ENCODE measurements around the gene BPIFB2. TPM values are rescaled to one million over a fixed set of nuclear protein-coding genes. Genes with fewer than 3 reads are reported as not detected.
"Not testable (repeated sequence)": the region's sequence is repeated elsewhere in the genome, so short reads cannot be mapped to it uniquely, and the experiment has no call there.

The BPIFB2 gene
- polyA plus RNA-seq: under 1 TPM; 0.08 to 0.85 TPM

- H3K27me3 ChIP-seq (ENCODE audit: control insufficient read depth in 1 of 2, insufficient read depth in 2 of 2, low read length in 2 of 2): no peaks in the 10 kb centered on the region
- WGBS, 2 donors: 85% methylated on average over 11 of the region's 11 CpGs
- no peaks in the 10 kb centered on the region for H3K4me1 ChIP-seq (ENCODE audit: control insufficient read depth in 2 of 2, insufficient read depth in 2 of 2, low read length in 1 of 2)
- no peak within 1 kb of the TSS for H3K27ac ChIP-seq (ENCODE audit: low read depth in 2 of 2, low read length in 1 of 2)
- no peak within 1 kb of the TSS for H3K4me3 ChIP-seq (ENCODE audit: low read depth in 1 of 2, low read length in 2 of 2)
- H3K9me3 ChIP-seq (ENCODE audit: control insufficient read depth in 2 of 2, insufficient read depth in 1 of 2, low read depth in 1 of 2, low read length in 1 of 2): peaks cover 0 to 3% of the 10 kb centered on the region in 2 donors
- H3K36me3 ChIP-seq (ENCODE audit: control insufficient read depth in 2 of 2, insufficient read depth in 2 of 2, low read length in 1 of 2): no peaks in the 10 kb centered on the region
Observed at GRCh38 chr20:33007376-33008335, at the start of gene BPIFB2. TSS of gene BPIFB2 (plus strand) at chr20:33007704. CDS start at chr20:33008575, 871 bp downstream.

GRCh38 chr20:32958574-32958973, 48.9 kb upstream of the BPIFB2 start:
- Histone ChIP-seq H3K9me3 (ENCODE audit: control insufficient read depth in 2 of 2, insufficient read depth in 1 of 2, low read depth in 1 of 2, low read length in 1 of 2) (peaks cover 0 to 5% of the 10 kb centered on the region in 2 donors), H3K27me3 (ENCODE audit: control insufficient read depth in 1 of 2, insufficient read depth in 2 of 2, low read length in 2 of 2) (no peaks in the 10 kb centered on the region), H3K4me3 (ENCODE audit: low read depth in 1 of 2, low read length in 2 of 2) (no peak overlapping the region), H3K27ac (ENCODE audit: low read depth in 2 of 2, low read length in 1 of 2) (no peak overlapping the region), H3K4me1 (ENCODE audit: control insufficient read depth in 2 of 2, insufficient read depth in 2 of 2, low read length in 1 of 2) (no peaks in the 10 kb centered on the region), H3K36me3 (ENCODE audit: control insufficient read depth in 2 of 2, insufficient read depth in 2 of 2, low read length in 1 of 2) (no peaks in the 10 kb centered on the region)

GRCh38 chr20:32959351-32960221, 47.9 kb upstream of the BPIFB2 start:
- WGBS, 2 donors: 87 to 90% methylated on average over 14 of the region's 14 CpGs
- Histone ChIP-seq H3K36me3 (ENCODE audit: control insufficient read depth in 2 of 2, insufficient read depth in 2 of 2, low read length in 1 of 2) (no peaks in the 10 kb centered on the region), H3K27ac (ENCODE audit: low read depth in 2 of 2, low read length in 1 of 2) (no peak overlapping the region), H3K27me3 (ENCODE audit: control insufficient read depth in 1 of 2, insufficient read depth in 2 of 2, low read length in 2 of 2) (no peaks in the 10 kb centered on the region), H3K4me3 (ENCODE audit: low read depth in 1 of 2, low read length in 2 of 2) (no peak overlapping the region), H3K9me3 (ENCODE audit: control insufficient read depth in 2 of 2, insufficient read depth in 1 of 2, low read depth in 1 of 2, low read length in 1 of 2) (peaks cover 0 to 5% of the 10 kb centered on the region in 2 donors), H3K4me1 (ENCODE audit: control insufficient read depth in 2 of 2, insufficient read depth in 2 of 2, low read length in 1 of 2) (no peaks in the 10 kb centered on the region)

- Histone ChIP-seq H3K4me1 (ENCODE audit: control insufficient read depth in 2 of 2, insufficient read depth in 2 of 2, low read length in 1 of 2) (no peaks in the 10 kb centered on the region), H3K27me3 (ENCODE audit: control insufficient read depth in 1 of 2, insufficient read depth in 2 of 2, low read length in 2 of 2) (no peaks in the 10 kb centered on the region)
Observed at GRCh38 chr20:32960222-32960518, 47.3 kb upstream of the BPIFB2 start.

GRCh38 chr20:32960849-32961731, 46.4 kb upstream of the BPIFB2 start:
- Histone ChIP-seq H3K27ac (ENCODE audit: low read depth in 2 of 2, low read length in 1 of 2) (no peak overlapping the region), H3K9me3 (ENCODE audit: control insufficient read depth in 2 of 2, insufficient read depth in 1 of 2, low read depth in 1 of 2, low read length in 1 of 2) (peaks cover 0 to 5% of the 10 kb centered on the region in 2 donors)
- 90% methylated on average over 28 of the region's 28 CpGs for WGBS, 2 donors

More at GRCh38 chr20:32960222-32960518, 47.3 kb upstream of the BPIFB2 start:
- Histone ChIP-seq H3K27ac (ENCODE audit: low read depth in 2 of 2, low read length in 1 of 2) (no peak overlapping the region), H3K9me3 (ENCODE audit: control insufficient read depth in 2 of 2, insufficient read depth in 1 of 2, low read depth in 1 of 2, low read length in 1 of 2) (peaks cover 0 to 5% of the 10 kb centered on the region in 2 donors), H3K36me3 (ENCODE audit: control insufficient read depth in 2 of 2, insufficient read depth in 2 of 2, low read length in 1 of 2) (no peaks in the 10 kb centered on the region), H3K4me3 (ENCODE audit: low read depth in 1 of 2, low read length in 2 of 2) (no peak overlapping the region)

GRCh38 chr20:32962053-32962452, 45.5 kb upstream of the BPIFB2 start:
- Histone ChIP-seq H3K4me3 (ENCODE audit: low read depth in 1 of 2, low read length in 2 of 2) (no peak overlapping the region), H3K27ac (ENCODE audit: low read depth in 2 of 2, low read length in 1 of 2) (no peak overlapping the region), H3K4me1 (ENCODE audit: control insufficient read depth in 2 of 2, insufficient read depth in 2 of 2, low read length in 1 of 2) (no peaks in the 10 kb centered on the region), H3K27me3 (ENCODE audit: control insufficient read depth in 1 of 2, insufficient read depth in 2 of 2, low read length in 2 of 2) (no peaks in the 10 kb centered on the region), H3K36me3 (ENCODE audit: control insufficient read depth in 2 of 2, insufficient read depth in 2 of 2, low read length in 1 of 2) (no peaks in the 10 kb centered on the region), H3K9me3 (ENCODE audit: control insufficient read depth in 2 of 2, insufficient read depth in 1 of 2, low read depth in 1 of 2, low read length in 1 of 2) (peaks cover 0 to 5% of the 10 kb centered on the region in 2 donors)
- 74 to 82% methylated on average over 5 of the region's 5 CpGs for WGBS, 2 donors

More at GRCh38 chr20:32960849-32961731, 46.4 kb upstream of the BPIFB2 start:
- no peaks in the 10 kb centered on the region for H3K4me1 ChIP-seq (ENCODE audit: control insufficient read depth in 2 of 2, insufficient read depth in 2 of 2, low read length in 1 of 2)
- H3K4me3 ChIP-seq (ENCODE audit: low read depth in 1 of 2, low read length in 2 of 2): no peak overlapping the region
- H3K36me3 ChIP-seq (ENCODE audit: control insufficient read depth in 2 of 2, insufficient read depth in 2 of 2, low read length in 1 of 2): no peaks in the 10 kb centered on the region
- H3K27me3 ChIP-seq (ENCODE audit: control insufficient read depth in 1 of 2, insufficient read depth in 2 of 2, low read length in 2 of 2): no peaks in the 10 kb centered on the region

- not testable (repeated sequence) for H3K9me3 ChIP-seq (ENCODE audit: control insufficient read depth in 2 of 2, insufficient read depth in 1 of 2, low read depth in 1 of 2, low read length in 1 of 2); H3K36me3 ChIP-seq (ENCODE audit: control insufficient read depth in 2 of 2, insufficient read depth in 2 of 2, low read length in 1 of 2); H3K4me3 ChIP-seq (ENCODE audit: low read depth in 1 of 2, low read length in 2 of 2); H3K27me3 ChIP-seq (ENCODE audit: control insufficient read depth in 1 of 2, insufficient read depth in 2 of 2, low read length in 2 of 2); H3K27ac ChIP-seq (ENCODE audit: low read depth in 2 of 2, low read length in 1 of 2); H3K4me1 ChIP-seq (ENCODE audit: control insufficient read depth in 2 of 2, insufficient read depth in 2 of 2, low read length in 1 of 2)
- WGBS, 2 donors: 82 to 86% methylated on average over 11 of the region's 11 CpGs
Observed at GRCh38 chr20:32962646-32963045, 44.9 kb upstream of the BPIFB2 start.

GRCh38 chr20:32963176-32963575, 44.3 kb upstream of the BPIFB2 start:
- H3K4me1 ChIP-seq (ENCODE audit: control insufficient read depth in 2 of 2, insufficient read depth in 2 of 2, low read length in 1 of 2): no peaks in the 10 kb centered on the region
- H3K9me3 ChIP-seq (ENCODE audit: control insufficient read depth in 2 of 2, insufficient read depth in 1 of 2, low read depth in 1 of 2, low read length in 1 of 2): no peaks in the 10 kb centered on the region
- no peaks in the 10 kb centered on the region for H3K27me3 ChIP-seq (ENCODE audit: control insufficient read depth in 1 of 2, insufficient read depth in 2 of 2, low read length in 2 of 2)
- 82 to 83% methylated on average over 5 of the region's 5 CpGs for WGBS, 2 donors
- H3K27ac ChIP-seq (ENCODE audit: low read depth in 2 of 2, low read length in 1 of 2): no peak overlapping the region
- H3K36me3 ChIP-seq (ENCODE audit: control insufficient read depth in 2 of 2, insufficient read depth in 2 of 2, low read length in 1 of 2): no peaks in the 10 kb centered on the region
- H3K4me3 ChIP-seq (ENCODE audit: low read depth in 1 of 2, low read length in 2 of 2): no peak overlapping the region

- WGBS, 2 donors: 85 to 93% methylated on average over 6 of the region's 6 CpGs
- H3K9me3 ChIP-seq (ENCODE audit: control insufficient read depth in 2 of 2, insufficient read depth in 1 of 2, low read depth in 1 of 2, low read length in 1 of 2): no peaks in the 10 kb centered on the region
- H3K27ac ChIP-seq (ENCODE audit: low read depth in 2 of 2, low read length in 1 of 2): no peak overlapping the region
- H3K4me3 ChIP-seq (ENCODE audit: low read depth in 1 of 2, low read length in 2 of 2): no peak overlapping the region
- no peaks in the 10 kb centered on the region for H3K36me3 ChIP-seq (ENCODE audit: control insufficient read depth in 2 of 2, insufficient read depth in 2 of 2, low read length in 1 of 2)
- H3K4me1 ChIP-seq (ENCODE audit: control insufficient read depth in 2 of 2, insufficient read depth in 2 of 2, low read length in 1 of 2): peaks cover 0 to 2% of the 10 kb centered on the region in 2 donors
- H3K27me3 ChIP-seq (ENCODE audit: control insufficient read depth in 1 of 2, insufficient read depth in 2 of 2, low read length in 2 of 2): no peaks in the 10 kb centered on the region
Observed at GRCh38 chr20:32964575-32964974, 42.9 kb upstream of the BPIFB2 start.

All from esophagus (tissue), 2 donors.